Psoas muscle (tissue), 8 donors: ENCODE measurements around the gene SAE1. TPM values are rescaled to one million over a fixed set of nuclear protein-coding genes. Genes with fewer than 3 reads are reported as not detected.
A peak's percentile ranks its signal among the peaks of the same experiment; 100 is the strongest.

ENCODE experiments used
- ATAC-seq, 4 donors: fragments of 200-7000 bp; cut with Tn5 transposase; one replicate each; pipeline ENCODE4 v1.9.1; 2020; ENCODE audit warnings: moderate library complexity in 3 of 4, mild to moderate bottlenecking in 2 of 4
- DNase-seq, 2 donors: peaks; one replicate each; pipeline ENCODE4 v3.0.0-alpha.2; 2020
- H3K27ac ChIP-seq: fragments of 200-600 bp; one replicate; pipeline ENCODE4 v1.8.0; 2022
- H3K27me3 ChIP-seq, 3 donors: fragments of 200-600 bp in 1 of 3; one replicate each; pipeline versions ENCODE4 v1.6.1 to v1.8.0; 2013 to 2022; ENCODE audit warnings: low read length in 2 of 3, mild to moderate bottlenecking in 2 of 3, moderate library complexity in 1 of 3; ENCODE audit not compliant: insufficient read depth in 3 of 3
- H3K36me3 ChIP-seq, 2 donors: fragments of 200-600 bp in 1 of 2; one replicate each; pipeline versions ENCODE4 v1.6.1 to v1.8.0; 2013 to 2022; ENCODE audit warnings: low read depth in 1 of 2, mild to moderate bottlenecking in 1 of 2, moderate library complexity in 1 of 2; ENCODE audit not compliant: insufficient read depth in 1 of 2
- H3K4me1 ChIP-seq: fragments of 200-600 bp; one replicate; pipeline ENCODE4 v1.8.0; 2022
- H3K4me3 ChIP-seq: fragments of 200-600 bp; one replicate; pipeline ENCODE4 v1.8.0; 2022; ENCODE audit warnings: mild to moderate bottlenecking
- H3K9me3 ChIP-seq: fragments of 200-600 bp; one replicate; pipeline ENCODE4 v1.8.0; 2022
- CTCF ChIP-seq: fragments of 200-600 bp; IDR thresholded peaks from one replicate; pipeline ENCODE4 v1.8.0; 2022; ENCODE audit warnings: antibody characterized with exemption
- WGBS, 3 donors: extraction: QIAGEN DNeasy Blood & Tissue Kit; methylation state at CpG; one replicate each; pipeline versions ENCODE4 v1.1.6 to v1.1.7; 2013; 5-methylcytosine and 5-hydroxymethylcytosine counted together
- intact Hi-C, 2 donors: fragments of 100-400 bp; cut with DNase I; formaldehyde crosslinking; loops; one replicate each; pipeline versions ENCODE4 v1.11.0 to v1.14.2; 2022
- polyA plus RNA-seq, 3 donors: library from polyadenylated mRNA; stranded (reverse); fragments of 200-250 nt; gene quantifications; one replicate each; pipeline ENCODE4 v1.2.3, GENCODE V29; 2013
- total RNA-seq, 4 donors: library from RNA; stranded (reverse); fragmentation: NEBNext Ultra II Directional in 2 of 4; extraction: Animal tissue kit (Norgen Biotek cat#: 25700) in 2 of 4; gene quantifications; one replicate each; pipeline versions ENCODE4 v1.2.1 to v1.2.4, GENCODE V29; 2021 to 2023
- donor health status: healthy with polysubstance abuse.
- donor health status: DM: no; HTN: no; CAD: no; lungs with moderate emphysema.
- donor health status: Bipolar disorder and iron deficiency.
- donor health status: healthy.
- donor health status: DM: yes; HTN: yes; CAD: no.
- donor health status: DM: no; HTN: no; CAD: no.
- donor health status: DM: no; HTN: no; CAD: no.
- donor health status: DM: yes; HTN: yes; CAD: no.

The SAE1 gene
- total and polyA plus RNA-seq, 7 donors = 30.7 to 63.4 (median 42.0) TPM

- intact Hi-C loops = no loop called here
- no peak for ATAC-seq
- WGBS, 3 donors = 49 to 59% (median 50%) methylated on average over 9 of the region's 9 CpGs
These were observed 28.1 kb upstream of the SAE1 start for GRCh38 chr19:47102346-47103060.

GRCh38 chr19:47104680-47105079, 26.0 kb upstream of the SAE1 start:
- WGBS, 3 donors = 30 to 49% (median 38%) methylated on average over 9 of the region's 9 CpGs
- Histone ChIP-seq H3K9me3 (no peaks in the 10 kb centered on the region), H3K4me3 (no peak overlapping the region), H3K27ac (peak overlapping the region; percentile 100), H3K4me1 (peaks cover 89% of the 10 kb centered on the region), H3K36me3 (no peaks in the 10 kb centered on the region), H3K27me3 (no peaks in the 10 kb centered on the region)
- no peak for TF ChIP-seq CTCF
- intact Hi-C loops = no loop called here
- ATAC-seq (peak; percentile 38 to 68 (median 59)), DNase-seq (peak in 1 of 2 donors; percentile 58)

More at GRCh38 chr19:47102346-47103060, 28.1 kb upstream of the SAE1 start:
- Histone ChIP-seq H3K9me3 (no peaks in the 10 kb centered on the region), H3K4me3 (no peak overlapping the region), H3K27ac (peak overlapping the region; percentile 27), H3K4me1 (peaks cover 85% of the 10 kb centered on the region), H3K36me3 (no peaks in the 10 kb centered on the region), H3K27me3 (no peaks in the 10 kb centered on the region)
- DNase-seq = no peak
- TF ChIP-seq CTCF = no peak

- 62 to 69% (median 65%) methylated on average over 2 of the region's 2 CpGs for WGBS, 3 donors
- ATAC-seq = no peak
- intact Hi-C loops = no loop called here
- Histone ChIP-seq H3K4me1 (peaks cover 88% of the 10 kb centered on the region), H3K27me3 (no peaks in the 10 kb centered on the region), H3K27ac (peak overlapping the region; percentile 100), H3K4me3 (no peak overlapping the region), H3K9me3 (no peaks in the 10 kb centered on the region), H3K36me3 (no peaks in the 10 kb centered on the region)
- DNase-seq = peak in 1 of 2 donors; percentile 0
- TF ChIP-seq CTCF = no peak
These were observed 24.8 kb upstream of the SAE1 start for GRCh38 chr19:47105874-47106273.

- Histone ChIP-seq H3K4me1 (peaks cover 81% of the 10 kb centered on the region), H3K36me3 (no peaks in the 10 kb centered on the region), H3K27ac (peak overlapping the region; percentile 100), H3K9me3 (no peaks in the 10 kb centered on the region), H3K4me3 (no peak overlapping the region), H3K27me3 (no peaks in the 10 kb centered on the region)
- 44 to 70% (median 60%) methylated on average over 2 of the region's 2 CpGs for WGBS, 3 donors
- peak; percentile 50 to 78 (median 57) for ATAC-seq
- intact Hi-C loops = no loop called here
- TF ChIP-seq CTCF = no peak
- DNase-seq = no peak
These were observed 23.8 kb upstream of the SAE1 start for GRCh38 chr19:47106821-47107201.
